PC-9 (cell line): ENCODE results near the gene FBXO24. TPM values are rescaled to one million over a fixed set of nuclear protein-coding genes. Genes with fewer than 3 reads are reported as not detected.

Experiments
- BruUV-seq: library from RNA; stranded (reverse); fragments of 400-500 nt; replicated peaks from 2 replicates; lab custom pipeline; 2021; lab: Mats Ljungman, UMichigan
- CTCF ChIA-PET: fragments of 300-600 bp; sonication (Branson Sonifier 250); formaldehyde crosslinking; loops from one replicate; lab custom pipeline; 2022; ENCODE audit warnings: antibody characterized with exemption; lab: Charles Lee
- POLR2A ChIA-PET: fragments of 300-600 bp; sonication (Branson Sonifier 250); formaldehyde crosslinking; loops from one replicate; lab custom pipeline; 2022; ENCODE audit warnings: antibody characterized with exemption; ENCODE audit not compliant: unreplicated experiment; lab: Charles Lee
- DNase-seq, 2 experiments: peaks; one replicate each; pipeline versions ENCODE4 v3.0.0 to v3.0.0-alpha.2; 2015 to 2022; ENCODE audit warnings: mixed read lengths in 1 of 2
- H2AFZ ChIP-seq: fragments of 200-600 bp; sonication (generic); 2 replicates; pipeline ENCODE4 v1.8.1; 2017; ENCODE audit warnings: antibody characterized with exemption
- H3F3A ChIP-seq: fragments of 200-600 bp; sonication (generic); 2 replicates; pipeline ENCODE4 v1.8.1; 2017; ENCODE audit warnings: antibody characterized with exemption, mild to moderate bottlenecking, low read depth; ENCODE audit not compliant: insufficient read depth
- H3K27ac ChIP-seq: fragments of 200-600 bp; sonication (generic); 2 replicates; pipeline ENCODE4 v1.6.1; 2016; ENCODE audit warnings: mixed run types
- H3K27me3 ChIP-seq: fragments of 200-600 bp; sonication (generic); 2 replicates; pipeline ENCODE4 v1.6.1; 2016; ENCODE audit warnings: low read depth, mixed run types; ENCODE audit not compliant: insufficient read depth
- H3K36me3 ChIP-seq: fragments of 200-600 bp; sonication (generic); 2 replicates; pipeline ENCODE4 v1.6.1; 2016; ENCODE audit warnings: low read depth, mixed run types
- H3K4me1 ChIP-seq: fragments of 200-600 bp; sonication (generic); replicated peaks from 2 replicates; pipeline ENCODE4 v1.6.1; 2016; ENCODE audit warnings: mixed run types; ENCODE audit not compliant: insufficient read depth
- H3K4me2 ChIP-seq: fragments of 200-600 bp; sonication (generic); 2 replicates; pipeline ENCODE4 v1.6.1; 2017; ENCODE audit warnings: mixed run types
- H3K4me3 ChIP-seq: fragments of 200-600 bp; sonication (generic); 2 replicates; pipeline ENCODE4 v1.6.1; 2016; ENCODE audit warnings: mixed run types
- H3K79me2 ChIP-seq: fragments of 200-600 bp; sonication (generic); 2 replicates; pipeline ENCODE4 v1.6.1; 2017; ENCODE audit warnings: low read depth, mixed run types
- H3K9me2 ChIP-seq: fragments of 200-600 bp; sonication (generic); 2 replicates; pipeline ENCODE4 v1.8.1; 2017; ENCODE audit warnings: mild to moderate bottlenecking; ENCODE audit not compliant: insufficient read depth
- H3K9me3 ChIP-seq: fragments of 200-600 bp; sonication (generic); 2 replicates; pipeline ENCODE4 v1.8.1; 2016; ENCODE audit warnings: low read depth; ENCODE audit not compliant: insufficient read depth
- H4K20me1 ChIP-seq: fragments of 200-600 bp; sonication (generic); 2 replicates; pipeline ENCODE4 v1.8.1; 2017; ENCODE audit not compliant: insufficient read depth
- EZH2 ChIP-seq: fragments of 200-600 bp; sonication (generic); IDR thresholded peaks from 2 replicates; pipeline ENCODE4 v1.8.0; 2017; ENCODE audit warnings: antibody characterized with exemption, low read depth
- intact Hi-C: fragments of 100-400 bp; cut with micrococcal nuclease; formaldehyde crosslinking; loops from one replicate; pipeline ENCODE4 v1.10.0; 2022; ENCODE audit not compliant: unreplicated experiment
- total RNA-seq: library from RNA; stranded (reverse); gene quantifications from 2 replicates; pipeline ENCODE4 v1.2.3, GENCODE V29; 2021
- TF ChIP-seq, protein P1 (sequence below): fragments of 200-600 bp; sonication (generic); conservative IDR thresholded peaks from 2 replicates; pipeline ENCODE4 v1.6.1; 2017; ENCODE audit warnings: mixed run types, antibody characterized with exemption, mild to moderate bottlenecking, moderate library complexity

The FBXO24 gene
- total RNA-seq, 1 experiment from 2014 or later, result 2.7 TPM

GRCh38 chr7:100583132-100584053, 2.7 kb upstream of the FBXO24 start:
- no peak for TF ChIP-seq EZH2
- TF ChIP-seq, protein P1, sequence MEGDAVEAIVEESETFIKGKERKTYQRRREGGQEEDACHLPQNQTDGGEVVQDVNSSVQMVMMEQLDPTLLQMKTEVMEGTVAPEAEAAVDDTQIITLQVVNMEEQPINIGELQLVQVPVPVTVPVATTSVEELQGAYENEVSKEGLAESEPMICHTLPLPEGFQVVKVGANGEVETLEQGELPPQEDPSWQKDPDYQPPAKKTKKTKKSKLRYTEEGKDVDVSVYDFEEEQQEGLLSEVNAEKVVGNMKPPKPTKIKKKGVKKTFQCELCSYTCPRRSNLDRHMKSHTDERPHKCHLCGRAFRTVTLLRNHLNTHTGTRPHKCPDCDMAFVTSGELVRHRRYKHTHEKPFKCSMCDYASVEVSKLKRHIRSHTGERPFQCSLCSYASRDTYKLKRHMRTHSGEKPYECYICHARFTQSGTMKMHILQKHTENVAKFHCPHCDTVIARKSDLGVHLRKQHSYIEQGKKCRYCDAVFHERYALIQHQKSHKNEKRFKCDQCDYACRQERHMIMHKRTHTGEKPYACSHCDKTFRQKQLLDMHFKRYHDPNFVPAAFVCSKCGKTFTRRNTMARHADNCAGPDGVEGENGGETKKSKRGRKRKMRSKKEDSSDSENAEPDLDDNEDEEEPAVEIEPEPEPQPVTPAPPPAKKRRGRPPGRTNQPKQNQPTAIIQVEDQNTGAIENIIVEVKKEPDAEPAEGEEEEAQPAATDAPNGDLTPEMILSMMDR, result no peak
- peak overlapping the region; percentile 60; the same call in 1 of the 2 replicates for H3K4me3 ChIP-seq
- H3K9me3 ChIP-seq, result no peaks in the 10 kb centered on the region
- no peaks in the 10 kb centered on the region for H3K9me2 ChIP-seq
- peak overlapping the region; percentile 85 for H3K4me2 ChIP-seq
- DNase-seq, result peak in 1 of 2 experiments; percentile 75
- intact Hi-C loops, result loop anchor here (2.0 to 10.0 kb wide), 4 partner anchors 45 to 501 kb away; partner anchors contain the start of genes AGFG2, EPHB4, GIGYF1 and TRIM56
- ChIA-PET POLR2A (interaction anchor here (0.5 to 2.6 kb wide), 14 partner anchors 22 to 630 kb away, joined by 3 to 53 read pairs (median 9); partner anchors contain the start of genes MOSPD3, SLC12A9 and ZCWPW1), CTCF (interaction anchor here (0.5 to 1.1 kb wide), 4 partner anchors 23 to 288 kb away, joined by 3 to 7 read pairs (median 5); no protein-coding TSS in a partner anchor)
- peaks cover 29% of the 10 kb centered on the region for H3K79me2 ChIP-seq
- peaks cover 2% of the 10 kb centered on the region; the same call in 1 of the 2 replicates for H4K20me1 ChIP-seq
- H3K36me3 ChIP-seq, result 0 out of 2 replicates have a peak, but pooled peaks cover 10% of the 10 kb centered on the region
- no TSS peak for BruUV-seq
- H3K27me3 ChIP-seq, result no peaks in the 10 kb centered on the region
- H3K4me1 ChIP-seq, result peaks cover 19% of the 10 kb centered on the region
- H2AFZ ChIP-seq, result no peak overlapping the region
- peaks cover 23% of the 10 kb centered on the region for H3F3A ChIP-seq
- H3K27ac ChIP-seq, result 0 out of 2 replicates have a peak overlapping the region, but pooled peaks have one; percentile 21

DNA sequence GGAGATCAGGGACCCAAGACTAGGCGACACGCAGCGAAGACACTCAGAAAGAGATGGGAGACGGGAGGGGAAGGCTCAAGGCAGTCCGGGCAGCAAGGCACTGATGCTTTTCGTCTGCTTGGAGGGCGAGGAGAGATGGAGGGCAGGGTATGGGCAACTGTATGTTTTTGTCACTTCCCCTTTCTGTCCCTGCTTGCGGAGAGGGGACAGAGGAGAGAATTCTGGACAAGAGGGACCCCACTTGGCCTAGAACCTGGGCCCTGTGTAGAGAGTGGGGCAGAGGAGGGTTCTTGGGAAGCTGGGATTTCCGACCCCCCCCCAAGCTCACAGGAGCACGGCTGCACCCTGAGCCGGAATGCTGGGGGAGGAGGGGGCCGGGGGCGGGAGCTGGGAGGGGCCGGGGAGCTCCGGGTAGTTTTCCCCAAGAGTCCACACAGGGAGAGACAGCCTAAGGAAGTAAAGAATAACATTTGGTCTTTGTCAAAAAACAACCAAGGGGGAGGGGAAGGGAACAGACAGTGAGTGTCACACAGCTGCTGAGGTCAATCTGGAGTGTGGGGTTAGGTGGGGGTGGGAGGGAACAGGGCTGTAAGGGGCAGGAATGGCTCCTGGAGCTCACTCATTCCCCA, 2.0 kb upstream of the FBXO24 start:
- POLR2A ChIA-PET, result interaction anchor here (0.5 to 2.6 kb wide), 14 partner anchors 13 to 630 kb away, joined by 3 to 53 read pairs (median 8); partner anchors contain the start of genes MOSPD3, SLC12A9 and ZCWPW1
- Histone ChIP-seq H3K4me3 (peak overlapping the region; percentile 60), H3F3A (peaks cover 23% of the 10 kb centered on the region), H3K27me3 (no peaks in the 10 kb centered on the region), H3K4me2 (peak overlapping the region; percentile 85), H2AFZ (no peak overlapping the region), H3K9me3 (no peaks in the 10 kb centered on the region), H4K20me1 (peaks cover 2% of the 10 kb centered on the region; the same call in 1 of the 2 replicates), H3K4me1 (peaks cover 19% of the 10 kb centered on the region), H3K9me2 (no peaks in the 10 kb centered on the region), H3K79me2 (peaks cover 29% of the 10 kb centered on the region), H3K36me3 (0 out of 2 replicates have a peak, but pooled peaks cover 10% of the 10 kb centered on the region), H3K27ac (peak overlapping the region; percentile 75)
- no peak for DNase-seq
- no peak for TF ChIP-seq EZH2
- TF ChIP-seq, protein P1, result no peak
- intact Hi-C loops, result loop anchor here (5.0 to 10.0 kb wide), 3 partner anchors 108 to 501 kb away; partner anchors contain the start of genes EPHB4, GIGYF1 and TRIM56
- no TSS peak for BruUV-seq
- CTCF ChIA-PET, result interaction anchor here (0.5 to 1.1 kb wide), 4 partner anchors 24 to 215 kb away, joined by 3 to 7 read pairs (median 4); no protein-coding TSS in a partner anchor
